CD14-positive monocyte (primary cell): Measurements from ENCODE around the gene KIRREL1. TPM values are rescaled to one million over a fixed set of nuclear protein-coding genes. Genes with fewer than 3 reads are reported as not detected.

Experiments used
- DNase-seq, 3 donors: peaks; one replicate each; pipeline ENCODE4 v3.0.0-alpha.2; 2011 to 2022
- H2AFZ ChIP-seq: 2 replicates; pipeline ENCODE4 v1.6.0; 2012; ENCODE audit warnings: mild to moderate bottlenecking, low read depth, low read length, inconsistent platforms; ENCODE audit not compliant: insufficient read depth, poor library complexity, severe bottlenecking
- H3K27ac ChIP-seq, 2 donors: 1 replicate in 1 of 2; 2 replicates in 1 of 2; pipeline ENCODE4 v1.5.1; 2012 to 2013; ENCODE audit warnings: low read length in 2 of 2, control low read depth in 1 of 2, inconsistent platforms in 1 of 2, low read depth in 1 of 2, mild to moderate bottlenecking in 1 of 2
- H3K27me3 ChIP-seq, 2 donors: one replicate each; pipeline versions ENCODE4 v1.6.0 to v1.6.1; 2011 to 2013; ENCODE audit warnings: low read length in 2 of 2; ENCODE audit not compliant: control insufficient read depth in 2 of 2, insufficient read depth in 2 of 2
- H3K36me3 ChIP-seq, 2 donors: replicated peaks in 1 of 2; 1 replicate in 1 of 2; 2 replicates in 1 of 2; pipeline versions ENCODE4 v1.5.1 to v1.6.1; 2012 to 2013; ENCODE audit warnings: low read length in 2 of 2, control low read depth in 1 of 2, inconsistent platforms in 1 of 2, mild to moderate bottlenecking in 1 of 2; ENCODE audit not compliant: insufficient read depth in 2 of 2, control insufficient read depth in 1 of 2
- H3K4me1 ChIP-seq, 2 donors: 1 replicate in 1 of 2; 2 replicates in 1 of 2; pipeline versions ENCODE4 v1.5.1 to v1.6.1; 2012 to 2013; ENCODE audit warnings: low read length in 2 of 2, control low read depth in 1 of 2, inconsistent platforms in 1 of 2, mild to moderate bottlenecking in 1 of 2, moderate library complexity in 1 of 2; ENCODE audit not compliant: insufficient read depth in 2 of 2, control insufficient read depth in 1 of 2
- H3K4me2 ChIP-seq: replicated peaks from 2 replicates; pipeline ENCODE3; 2012; ENCODE audit warnings: low read length, moderate library complexity, mild to moderate bottlenecking; ENCODE audit not compliant: poor library complexity, severe bottlenecking; ENCODE audit errors: extremely low read depth
- H3K4me3 ChIP-seq, 3 experiments: fragments of 200-600 bp in 1 of 3; sonication (generic) in 1 of 3; replicated peaks in 1 of 3; 1 replicate in 2 of 3; 2 replicates in 1 of 3; pipeline ENCODE4 v1.5.1; 2011 to 2013; ENCODE audit warnings: low read length in 3 of 3, mild to moderate bottlenecking in 3 of 3, control low read depth in 2 of 3, low read depth in 2 of 3, inconsistent platforms in 1 of 3, moderate library complexity in 1 of 3
- H3K79me2 ChIP-seq: 2 replicates; pipeline ENCODE4 v1.6.0; 2012; ENCODE audit warnings: mild to moderate bottlenecking, control low read depth, inconsistent platforms, low read length, moderate library complexity; ENCODE audit not compliant: insufficient read depth
- H3K9ac ChIP-seq: 2 replicates; pipeline ENCODE4 v1.6.0; 2017; ENCODE audit warnings: low read length, mild to moderate bottlenecking; ENCODE audit not compliant: insufficient read depth, poor library complexity, severe bottlenecking
- H3K9me3 ChIP-seq, 2 donors: replicated peaks in 1 of 2; 1 replicate in 1 of 2; 2 replicates in 1 of 2; pipeline versions ENCODE4 v1.5.1 to v1.6.1; 2012 to 2013; ENCODE audit warnings: low read length in 2 of 2, control low read depth in 1 of 2; ENCODE audit not compliant: control insufficient read depth in 1 of 2, insufficient read depth in 1 of 2
- H4K20me1 ChIP-seq: 2 replicates; pipeline ENCODE4 v1.6.0; 2012; ENCODE audit warnings: mild to moderate bottlenecking, low read length, control low read depth, moderate library complexity; ENCODE audit not compliant: insufficient read depth
- H3K27ac Mint-ChIP-seq, 7 donors: one replicate each; pipeline ENCODE4 v1.8.0; 2020; ENCODE audit warnings: mild to moderate bottlenecking in 7 of 7, mixed read lengths in 7 of 7, moderate library complexity in 6 of 7, inconsistent platforms in 2 of 7
- H3K27me3 Mint-ChIP-seq, 3 donors: one replicate each; pipeline ENCODE4 v1.8.0; 2021 to 2022; ENCODE audit warnings: low read depth in 3 of 3, mild to moderate bottlenecking in 3 of 3, mixed read lengths in 3 of 3, moderate library complexity in 3 of 3, inconsistent platforms in 1 of 3
- H3K36me3 Mint-ChIP-seq, 2 donors: one replicate each; pipeline ENCODE4 v1.8.0; 2020; ENCODE audit warnings: mixed read lengths in 2 of 2, inconsistent platforms in 1 of 2, mild to moderate bottlenecking in 1 of 2
- H3K4me1 Mint-ChIP-seq: one replicate; pipeline ENCODE4 v1.8.0; 2020; ENCODE audit warnings: mild to moderate bottlenecking, mixed read lengths
- H3K4me3 Mint-ChIP-seq, 2 donors: one replicate each; pipeline ENCODE4 v1.8.0; 2020; ENCODE audit warnings: mild to moderate bottlenecking in 2 of 2, mixed read lengths in 2 of 2, moderate library complexity in 1 of 2
- H3K9me3 Mint-ChIP-seq, 7 donors: one replicate each; pipeline ENCODE4 v1.8.0; 2020 to 2022; ENCODE audit warnings: mixed read lengths in 7 of 7, mild to moderate bottlenecking in 6 of 7, moderate library complexity in 6 of 7, inconsistent platforms in 2 of 7
- WGBS: methylation state at CpG from one replicate; pipeline ENCODE4 v1.1.5; 2013; ENCODE audit warnings: missing lambda C conversion rate; ENCODE audit not compliant: insufficient coverage; 5-methylcytosine and 5-hydroxymethylcytosine counted together
- intact Hi-C, 2 donors: fragments of 100-400 bp; cut with micrococcal nuclease; formaldehyde crosslinking; loops; one replicate each; pipeline versions ENCODE4 v1.15.0 to v1.15.1; 2023
- polyA plus RNA-seq, 3 donors: library from polyadenylated mRNA; depleted of rRNA in 1 of 3; unstranded in 2 of 3; stranded (reverse) in 1 of 3; fragments of 300-500 nt in 2 of 3; fragments of >200 nt in 1 of 3; fragmentation: Illumina TruSeq in 2 of 3; gene quantifications; 1 replicate in 2 of 3; 2 replicates in 1 of 3; pipeline ENCODE4 v1.2.3, GENCODE V29; 2012 to 2021
- TF ChIP-seq, protein P1 (sequence below): fragments of 200-600 bp; IDR thresholded peaks from one replicate; pipeline ENCODE4 v1.8.0; 2022; ENCODE audit warnings: antibody characterized with exemption, mild to moderate bottlenecking

KIRREL1 gene
- polyA plus RNA-seq, 3 donors = not detected

DNA sequence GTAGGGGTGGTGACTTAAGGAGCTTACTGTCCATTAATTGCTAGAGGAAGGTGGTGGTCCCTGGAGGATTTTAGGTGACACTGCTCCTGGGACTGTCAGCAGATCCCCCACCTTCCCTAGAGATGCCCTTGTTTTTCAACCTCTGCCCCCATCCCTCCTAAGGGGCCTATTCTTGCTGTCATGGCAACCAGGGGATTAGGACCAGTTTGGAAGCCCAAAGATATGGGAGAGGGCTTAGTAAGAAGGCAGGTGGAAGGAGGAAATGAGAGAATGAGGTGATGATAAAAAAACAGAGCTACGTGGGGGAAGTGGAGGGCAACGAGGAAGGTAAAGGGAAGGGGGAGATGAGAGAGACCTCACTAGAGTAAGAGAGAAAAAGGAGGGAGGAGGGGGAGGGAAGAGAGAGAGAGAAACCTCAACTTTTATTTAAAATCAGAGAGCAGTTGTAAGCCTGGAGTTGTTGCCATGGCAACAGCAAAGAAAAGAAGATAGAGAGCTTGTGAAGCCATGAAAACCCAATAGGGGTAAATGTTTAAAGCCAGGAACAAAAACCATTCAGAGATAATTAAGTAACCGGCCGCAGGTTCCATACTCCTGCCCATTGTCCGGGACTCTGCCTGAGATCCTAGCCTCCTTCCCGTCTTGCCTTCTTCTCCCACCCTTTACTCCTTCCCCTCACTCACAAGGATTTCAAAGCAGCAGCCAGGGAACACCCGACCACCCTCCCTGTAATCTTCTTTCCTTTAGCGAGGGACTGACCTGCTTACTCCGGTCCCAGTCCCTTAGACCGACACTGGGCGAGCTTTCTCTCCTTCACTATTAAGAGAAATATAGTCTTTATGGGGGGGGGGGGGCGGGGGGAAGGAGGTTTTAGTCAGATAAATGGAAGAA lies 20.6 kb downstream of the KIRREL1 start:
- Histone ChIP-seq H3K27ac (no peak overlapping the region), H3K9me3 (no peaks in the 10 kb centered on the region), H3K36me3 (no peaks in the 10 kb centered on the region), H3K4me2 (no peak overlapping the region), H3K27me3 (no peaks in the 10 kb centered on the region), H3K4me1 (no peaks in the 10 kb centered on the region), H2AFZ (no peak overlapping the region), H4K20me1 (no peaks in the 10 kb centered on the region), H3K9ac (no peak overlapping the region), H3K79me2 (no peaks in the 10 kb centered on the region), H3K4me3 (no peak overlapping the region)
- WGBS = 75% methylated on average over 6 of the region's 12 CpGs
- no peak for DNase-seq
- peaks cover 3 to 12% (median 7%) of the 10 kb centered on the region in 3 donors for H3K27me3 Mint-ChIP-seq
- TF ChIP-seq, protein P1, sequence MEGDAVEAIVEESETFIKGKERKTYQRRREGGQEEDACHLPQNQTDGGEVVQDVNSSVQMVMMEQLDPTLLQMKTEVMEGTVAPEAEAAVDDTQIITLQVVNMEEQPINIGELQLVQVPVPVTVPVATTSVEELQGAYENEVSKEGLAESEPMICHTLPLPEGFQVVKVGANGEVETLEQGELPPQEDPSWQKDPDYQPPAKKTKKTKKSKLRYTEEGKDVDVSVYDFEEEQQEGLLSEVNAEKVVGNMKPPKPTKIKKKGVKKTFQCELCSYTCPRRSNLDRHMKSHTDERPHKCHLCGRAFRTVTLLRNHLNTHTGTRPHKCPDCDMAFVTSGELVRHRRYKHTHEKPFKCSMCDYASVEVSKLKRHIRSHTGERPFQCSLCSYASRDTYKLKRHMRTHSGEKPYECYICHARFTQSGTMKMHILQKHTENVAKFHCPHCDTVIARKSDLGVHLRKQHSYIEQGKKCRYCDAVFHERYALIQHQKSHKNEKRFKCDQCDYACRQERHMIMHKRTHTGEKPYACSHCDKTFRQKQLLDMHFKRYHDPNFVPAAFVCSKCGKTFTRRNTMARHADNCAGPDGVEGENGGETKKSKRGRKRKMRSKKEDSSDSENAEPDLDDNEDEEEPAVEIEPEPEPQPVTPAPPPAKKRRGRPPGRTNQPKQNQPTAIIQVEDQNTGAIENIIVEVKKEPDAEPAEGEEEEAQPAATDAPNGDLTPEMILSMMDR = no peak
- peaks cover 0 to 1% (median 0%) of the 10 kb centered on the region in 7 donors for H3K9me3 Mint-ChIP-seq
- intact Hi-C loops = no loop called here
- no peak overlapping the region for H3K4me3 Mint-ChIP-seq
- H3K4me1 Mint-ChIP-seq = peaks cover 2% of the 10 kb centered on the region
- H3K27ac Mint-ChIP-seq = no peak overlapping the region
- no peaks in the 10 kb centered on the region for H3K36me3 Mint-ChIP-seq

DNA sequence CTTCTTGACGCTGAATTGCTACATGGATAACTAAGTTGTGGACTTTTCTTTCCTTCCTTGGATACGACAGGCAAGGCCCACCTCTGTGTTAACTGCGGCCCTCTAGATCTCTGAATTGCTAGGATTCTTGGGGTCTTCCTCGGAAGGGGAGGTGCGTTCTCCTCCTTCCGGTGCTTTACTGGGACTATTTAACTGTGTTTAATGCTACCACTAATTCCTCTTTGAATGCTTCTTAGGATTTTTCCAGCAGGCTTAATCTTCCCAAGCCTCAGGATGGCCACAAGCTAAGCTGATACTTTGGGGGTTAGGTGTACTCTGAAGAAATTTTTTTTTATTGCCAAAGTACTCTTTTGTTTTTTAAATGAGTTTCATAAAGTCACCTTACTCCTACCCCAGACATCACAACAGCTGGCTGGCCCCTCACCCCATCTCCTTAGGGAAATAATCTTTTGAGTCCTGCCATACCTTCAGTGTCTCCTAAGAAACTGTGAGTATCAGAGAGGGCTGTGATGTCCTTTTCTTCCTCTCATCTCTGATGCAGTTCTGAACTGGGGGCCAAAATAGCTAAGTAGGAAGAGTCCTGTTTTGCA lies 21.4 kb downstream of the KIRREL1 start:
- no peaks in the 10 kb centered on the region for H3K4me1 ChIP-seq

More for the DNA sequence above, 21.4 kb downstream of the KIRREL1 start:
- WGBS = 100% methylated on average over 3 of the region's 6 CpGs
- DNase-seq = no peak
- Histone ChIP-seq H3K27me3 (no peaks in the 10 kb centered on the region), H4K20me1 (no peaks in the 10 kb centered on the region), H3K4me3 (no peak overlapping the region), H3K9ac (no peak overlapping the region), H3K9me3 (no peaks in the 10 kb centered on the region), H3K27ac (no peak overlapping the region), H3K4me2 (no peak overlapping the region), H2AFZ (no peak overlapping the region), H3K36me3 (no peaks in the 10 kb centered on the region), H3K79me2 (no peaks in the 10 kb centered on the region)
- intact Hi-C loops = no loop called here
- TF ChIP-seq, protein P1 = no peak
- Mint-ChIP-seq H3K27me3 (peaks cover 3 to 12% (median 7%) of the 10 kb centered on the region in 3 donors), H3K4me1 (peaks cover 2% of the 10 kb centered on the region), H3K36me3 (no peaks in the 10 kb centered on the region), H3K27ac (peak overlapping the region in 1 of 7 donors; percentile 11), H3K4me3 (no peak overlapping the region), H3K9me3 (peaks cover 0 to 1% (median 0%) of the 10 kb centered on the region in 7 donors)
